ENCODE data around the gene SCFD2. TPM values are rescaled to one million over a fixed set of nuclear protein-coding genes. Genes with fewer than 3 reads are reported as not detected.

Gene SCFD2
- total RNA-seq, 4 donors from 2014 or later, result 24.7 to 49.2 (median 33.9) TPM

DNA sequence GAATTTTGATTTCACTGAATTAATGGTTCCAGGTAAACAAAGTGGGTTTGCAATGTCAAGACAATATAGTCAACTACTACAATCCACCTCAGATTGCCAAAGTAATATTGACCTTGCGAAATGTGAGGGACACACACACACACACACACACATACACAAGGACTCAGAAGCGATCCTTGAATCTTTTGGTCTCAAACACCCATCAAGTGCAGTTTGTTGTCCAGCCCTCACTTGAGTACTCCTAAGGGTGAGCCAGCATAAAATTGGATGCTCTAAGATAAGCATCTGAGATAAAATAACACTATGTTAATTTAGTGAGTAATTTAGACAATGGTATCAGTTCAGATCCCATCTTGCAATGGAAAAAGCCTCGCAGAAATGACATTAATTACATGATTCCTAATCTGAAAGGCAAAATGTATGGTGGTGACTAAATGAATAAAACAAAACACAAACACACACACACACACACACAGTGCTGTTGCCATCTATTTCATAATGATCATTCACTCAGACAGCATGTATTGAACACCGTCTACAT, 401.2 kb downstream of the SCFD2 start:
- TF ChIP-seq POLR2A (IDR thresholded peaks at IDR 0.05), result no peak
- DNase-seq (ENCODE audit: low spot score in 2 of 2), result no peak
- Histone ChIP-seq H3K27me3 (no peaks in the 10 kb centered on the region), H3K36me3 (peaks cover 0 to 4% (median 0%) of the 10 kb centered on the region in 3 donors), H3K4me3 (no peak overlapping the region), H3K4me1 (no peaks in the 10 kb centered on the region), H3K27ac (no peak overlapping the region), H3K9me3 (no peaks in the 10 kb centered on the region)
- WGBS, 2 donors, result 98% methylated on average over 4 of the region's 4 CpGs

- H3K4me1 ChIP-seq, result no peaks in the 10 kb centered on the region
- H3K27me3 ChIP-seq, result no peaks in the 10 kb centered on the region
- no peak for TF ChIP-seq EP300 (IDR thresholded peaks at IDR 0.05)
- TF ChIP-seq POLR2A (IDR thresholded peaks at IDR 0.05), result no peak
- no peak for TF ChIP-seq CTCF (IDR thresholded peaks at IDR 0.05)
- H3K4me3 ChIP-seq, result no peak overlapping the region
- DNase-seq (ENCODE audit: low spot score in 2 of 2), result no peak
- no peaks in the 10 kb centered on the region for H3K36me3 ChIP-seq
- H3K9me3 ChIP-seq, result no peaks in the 10 kb centered on the region
- no peak overlapping the region for H3K27ac ChIP-seq
Observed at GRCh38 chr4:52964011-52964410, 401.9 kb downstream of the SCFD2 start.

DNA sequence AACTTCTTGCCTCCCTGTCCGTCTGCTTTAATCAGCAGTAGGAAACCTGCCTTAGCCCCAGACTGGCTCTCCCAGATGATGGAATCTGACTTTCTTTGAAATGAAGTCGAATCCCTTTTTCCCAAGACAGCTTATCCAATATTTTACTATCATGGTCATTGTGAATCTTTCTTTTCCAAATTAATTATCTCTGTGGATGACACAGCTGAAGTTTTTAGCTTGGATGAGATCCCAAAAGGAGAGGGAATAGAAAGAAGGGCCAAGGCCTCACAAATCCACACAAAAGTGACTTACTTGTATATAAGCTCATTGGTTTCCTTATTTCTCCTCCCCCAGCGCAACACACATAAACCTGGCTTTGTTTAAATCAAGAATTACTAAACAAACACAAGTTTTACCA, 403.1 kb downstream of the SCFD2 start:
- no peaks in the 10 kb centered on the region for H3K9me3 ChIP-seq
- 70 to 75% methylated on average over 3 of the region's 3 CpGs for WGBS, 2 donors
- H3K27ac ChIP-seq, result no peak overlapping the region
- H3K27me3 ChIP-seq, result no peaks in the 10 kb centered on the region
- no peaks in the 10 kb centered on the region for H3K36me3 ChIP-seq
- TF ChIP-seq POLR2A (IDR thresholded peaks at IDR 0.05) (no peak), CTCF (IDR thresholded peaks at IDR 0.05) (no peak), EP300 (IDR thresholded peaks at IDR 0.05) (no peak)
- H3K4me3 ChIP-seq, result no peak overlapping the region
- DNase-seq (ENCODE audit: low spot score in 2 of 2), result no peak
- peaks cover 0 to 5% (median 0%) of the 10 kb centered on the region in 4 donors for H3K4me1 ChIP-seq

DNA sequence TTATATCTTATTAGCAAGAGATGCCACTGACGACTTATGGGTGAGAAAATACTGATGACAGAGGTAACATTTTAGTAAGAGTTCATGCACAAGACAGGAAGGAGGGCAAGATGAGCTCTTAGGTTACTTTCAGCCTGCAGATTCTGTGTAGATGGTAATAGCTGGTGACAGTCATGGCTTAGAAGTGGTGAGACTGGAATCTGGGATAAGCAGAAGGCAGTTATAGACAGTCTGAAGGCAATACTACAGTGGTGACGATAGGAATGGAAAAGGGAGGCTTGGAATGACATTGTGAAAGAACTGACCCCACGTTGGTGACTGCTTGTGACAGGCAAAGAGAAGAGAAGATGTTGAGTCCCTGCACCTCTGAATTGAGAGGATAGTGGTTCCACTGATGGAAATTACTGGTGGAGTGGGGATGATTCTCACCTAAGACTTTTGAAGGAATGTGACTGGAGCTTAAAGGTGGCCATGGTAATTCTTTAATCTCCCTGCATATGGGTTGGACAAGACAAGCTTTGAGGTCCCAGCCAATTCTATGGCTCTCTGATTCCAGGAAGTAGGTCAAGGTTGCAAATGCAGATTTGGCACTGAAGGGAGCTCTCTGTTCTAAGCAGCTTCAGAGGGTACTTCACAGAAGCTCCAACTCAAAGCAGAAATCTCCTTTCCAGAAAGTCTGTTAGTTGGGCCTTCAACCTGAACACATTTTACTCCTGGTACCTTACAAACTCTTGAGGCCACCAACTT, 404.0 kb downstream of the SCFD2 start:
- Histone ChIP-seq H3K27ac (no peak overlapping the region), H3K27me3 (no peaks in the 10 kb centered on the region), H3K4me3 (no peak overlapping the region), H3K4me1 (peaks cover 0 to 6% (median 0%) of the 10 kb centered on the region in 4 donors), H3K36me3 (no peaks in the 10 kb centered on the region), H3K9me3 (no peaks in the 10 kb centered on the region)
- 88 to 93% methylated on average over 3 of the region's 3 CpGs for WGBS, 2 donors
- DNase-seq (ENCODE audit: low spot score in 2 of 2), result no peak
- TF ChIP-seq POLR2A (IDR thresholded peaks at IDR 0.05) (no peak), EP300 (IDR thresholded peaks at IDR 0.05) (no peak)

DNA sequence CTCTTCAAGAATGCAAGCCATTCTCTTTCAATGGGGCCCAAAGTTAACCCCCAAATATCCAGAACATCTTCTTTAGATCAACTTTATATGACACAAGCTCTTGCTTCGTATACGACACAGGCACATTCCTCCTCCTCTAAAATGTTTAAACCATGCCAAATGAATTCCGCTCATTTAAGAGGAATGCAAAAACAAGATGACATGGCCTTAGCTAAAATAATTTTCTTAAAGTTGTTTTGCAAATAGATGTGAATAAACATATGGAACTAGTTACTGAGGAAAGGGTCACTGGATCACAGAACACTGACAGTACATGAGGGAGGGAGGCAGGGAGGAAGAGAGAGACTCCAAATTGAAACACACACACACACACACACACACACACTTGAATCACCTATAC, 406.3 kb downstream of the SCFD2 start:
- peaks cover 0 to 9% (median 0%) of the 10 kb centered on the region in 4 donors for H3K4me1 ChIP-seq
- no peaks in the 10 kb centered on the region for H3K9me3 ChIP-seq

More for the DNA sequence above, 406.3 kb downstream of the SCFD2 start:
- no peak overlapping the region for H3K27ac ChIP-seq
- WGBS, 2 donors, result 58 to 64% methylated on average over 3 of the region's 3 CpGs
- H3K4me3 ChIP-seq, result no peak overlapping the region
- H3K27me3 ChIP-seq, result no peaks in the 10 kb centered on the region
- TF ChIP-seq POLR2A (IDR thresholded peaks at IDR 0.05), result no peak
- no peak for TF ChIP-seq EP300 (IDR thresholded peaks at IDR 0.05)
- no peak for TF ChIP-seq CTCF (IDR thresholded peaks at IDR 0.05)
- no peak for DNase-seq (ENCODE audit: low spot score in 2 of 2)
- H3K36me3 ChIP-seq, result no peaks in the 10 kb centered on the region
